Sigmoid colon (tissue), 4 donors: ENCODE measurements around the gene DNAH3.

Source experiments
- POLR2A ChIP-seq, 2 donors: fragments of 450-650 bp; IDR thresholded peaks; one replicate each; pipeline ENCODE4 v1.6.1; 2016; ENCODE audit warnings: antibody characterized with exemption in 2 of 2, mild to moderate bottlenecking in 2 of 2, moderate library complexity in 2 of 2
- POLR2AphosphoS5 ChIP-seq, 4 donors: sonication (generic); formaldehyde crosslinking; IDR thresholded peaks; one replicate each; pipeline ENCODE4 v1.6.1; 2017; ENCODE audit warnings: antibody characterized with exemption in 4 of 4
- TF ChIP-seq, protein P1 (sequence below), 4 experiments: fragments of 450-650 bp in 3 of 4; fragments of 200-600 bp in 1 of 4; IDR thresholded peaks; one replicate each; pipeline ENCODE4 v1.5.1; 2016 to 2019; ENCODE audit warnings: antibody characterized with exemption in 4 of 4, mild to moderate bottlenecking in 3 of 4, moderate library complexity in 2 of 4

DNA sequence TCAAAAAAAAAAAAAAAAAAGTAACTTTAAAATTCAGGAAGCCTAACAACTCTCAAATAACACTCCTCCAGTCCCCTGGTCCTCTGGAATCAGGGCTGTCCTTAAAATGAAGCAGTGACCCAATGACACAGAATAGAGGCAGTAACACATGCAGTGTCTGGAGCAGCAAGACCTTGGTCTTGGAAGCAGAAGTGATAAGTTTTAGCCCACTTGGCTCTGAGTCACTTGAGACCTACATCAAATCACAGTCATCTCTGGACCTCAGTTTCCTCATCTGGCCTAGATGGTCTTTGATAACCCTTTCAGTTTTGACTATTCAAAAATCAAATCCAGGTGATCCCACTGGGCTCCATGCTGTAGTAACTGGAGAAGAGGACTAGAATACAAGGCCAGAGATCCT, 211.0 kb downstream of the DNAH3 start:
- TF ChIP-seq, protein P1, sequence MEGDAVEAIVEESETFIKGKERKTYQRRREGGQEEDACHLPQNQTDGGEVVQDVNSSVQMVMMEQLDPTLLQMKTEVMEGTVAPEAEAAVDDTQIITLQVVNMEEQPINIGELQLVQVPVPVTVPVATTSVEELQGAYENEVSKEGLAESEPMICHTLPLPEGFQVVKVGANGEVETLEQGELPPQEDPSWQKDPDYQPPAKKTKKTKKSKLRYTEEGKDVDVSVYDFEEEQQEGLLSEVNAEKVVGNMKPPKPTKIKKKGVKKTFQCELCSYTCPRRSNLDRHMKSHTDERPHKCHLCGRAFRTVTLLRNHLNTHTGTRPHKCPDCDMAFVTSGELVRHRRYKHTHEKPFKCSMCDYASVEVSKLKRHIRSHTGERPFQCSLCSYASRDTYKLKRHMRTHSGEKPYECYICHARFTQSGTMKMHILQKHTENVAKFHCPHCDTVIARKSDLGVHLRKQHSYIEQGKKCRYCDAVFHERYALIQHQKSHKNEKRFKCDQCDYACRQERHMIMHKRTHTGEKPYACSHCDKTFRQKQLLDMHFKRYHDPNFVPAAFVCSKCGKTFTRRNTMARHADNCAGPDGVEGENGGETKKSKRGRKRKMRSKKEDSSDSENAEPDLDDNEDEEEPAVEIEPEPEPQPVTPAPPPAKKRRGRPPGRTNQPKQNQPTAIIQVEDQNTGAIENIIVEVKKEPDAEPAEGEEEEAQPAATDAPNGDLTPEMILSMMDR (IDR thresholded peaks at IDR 0.05) = no peak
- TF ChIP-seq POLR2A (IDR thresholded peaks at IDR 0.05) (no peak), POLR2AphosphoS5 (IDR thresholded peaks at IDR 0.05) (no peak)
